Osteocyte (in vitro differentiated cells): ENCODE data around the gene PTPDC1. TPM values are rescaled to one million over a fixed set of nuclear protein-coding genes. Genes with fewer than 3 reads are reported as not detected.

Experiments
- DNase-seq: peaks from one replicate; pipeline ENCODE4 v3.0.0; 2021; ENCODE audit warnings: mixed read lengths; ENCODE audit not compliant: unreplicated experiment; ENCODE audit errors: extremely low spot score
- H3K27ac Mint-ChIP-seq: one replicate; pipeline ENCODE4 v1.8.0; 2021; ENCODE audit warnings: mild to moderate bottlenecking, mixed read lengths; ENCODE audit not compliant: unreplicated experiment
- H3K27me3 Mint-ChIP-seq: one replicate; pipeline ENCODE4 v1.8.0; 2021; ENCODE audit warnings: mixed read lengths; ENCODE audit not compliant: unreplicated experiment
- H3K36me3 Mint-ChIP-seq: one replicate; pipeline ENCODE4 v1.8.0; 2021; ENCODE audit warnings: mixed read lengths; ENCODE audit not compliant: unreplicated experiment
- H3K4me1 Mint-ChIP-seq: one replicate; pipeline ENCODE4 v1.8.0; 2021; ENCODE audit warnings: mixed read lengths; ENCODE audit not compliant: unreplicated experiment
- H3K4me3 Mint-ChIP-seq: one replicate; pipeline ENCODE4 v1.8.0; 2021; ENCODE audit warnings: mild to moderate bottlenecking, moderate library complexity, mixed read lengths; ENCODE audit not compliant: unreplicated experiment
- H3K9me3 Mint-ChIP-seq: one replicate; pipeline ENCODE4 v1.8.0; 2021; ENCODE audit warnings: mixed read lengths; ENCODE audit not compliant: unreplicated experiment
- total RNA-seq: library from RNA; stranded (reverse); gene quantifications from 2 replicates; pipeline ENCODE4 v1.2.1, GENCODE V29; 2021
- TF ChIP-seq, protein P1 (sequence below): fragments of 200-600 bp; sonication (generic); IDR thresholded peaks from 2 replicates; pipeline ENCODE4 v1.5.0; 2021; ENCODE audit warnings: antibody characterized with exemption, mild to moderate bottlenecking, moderate library complexity

The PTPDC1 gene
- total RNA-seq, 1 donor from 2014 or later: 11.5 TPM

DNA sequence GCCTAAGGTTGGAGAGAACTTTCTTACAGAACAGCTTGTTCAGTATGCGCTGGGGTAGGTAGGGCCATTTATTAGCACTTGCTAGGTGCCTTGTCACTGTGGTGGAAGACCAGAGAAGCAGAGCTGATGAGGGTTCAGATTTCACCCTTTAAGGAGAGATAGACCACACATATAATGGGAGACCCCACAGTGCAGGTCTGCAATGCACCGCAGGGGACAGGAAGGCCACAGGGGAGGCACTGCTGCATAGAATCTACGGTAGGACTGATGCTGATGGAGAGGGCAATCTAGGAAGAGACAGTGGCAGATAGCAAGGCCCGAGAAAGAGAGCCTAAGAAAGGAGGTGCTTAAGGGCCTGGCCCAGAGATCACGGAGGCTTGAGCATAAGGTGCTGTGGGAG lies 64.2 kb downstream of the PTPDC1 start:
- Mint-ChIP-seq H3K27me3 (no peaks in the 10 kb centered on the region), H3K9me3 (no peaks in the 10 kb centered on the region), H3K4me3 (no peak overlapping the region), H3K4me1 (peaks cover 40% of the 10 kb centered on the region), H3K27ac (no peak overlapping the region), H3K36me3 (no peaks in the 10 kb centered on the region)
- DNase-seq: no peak
- TF ChIP-seq, protein P1, sequence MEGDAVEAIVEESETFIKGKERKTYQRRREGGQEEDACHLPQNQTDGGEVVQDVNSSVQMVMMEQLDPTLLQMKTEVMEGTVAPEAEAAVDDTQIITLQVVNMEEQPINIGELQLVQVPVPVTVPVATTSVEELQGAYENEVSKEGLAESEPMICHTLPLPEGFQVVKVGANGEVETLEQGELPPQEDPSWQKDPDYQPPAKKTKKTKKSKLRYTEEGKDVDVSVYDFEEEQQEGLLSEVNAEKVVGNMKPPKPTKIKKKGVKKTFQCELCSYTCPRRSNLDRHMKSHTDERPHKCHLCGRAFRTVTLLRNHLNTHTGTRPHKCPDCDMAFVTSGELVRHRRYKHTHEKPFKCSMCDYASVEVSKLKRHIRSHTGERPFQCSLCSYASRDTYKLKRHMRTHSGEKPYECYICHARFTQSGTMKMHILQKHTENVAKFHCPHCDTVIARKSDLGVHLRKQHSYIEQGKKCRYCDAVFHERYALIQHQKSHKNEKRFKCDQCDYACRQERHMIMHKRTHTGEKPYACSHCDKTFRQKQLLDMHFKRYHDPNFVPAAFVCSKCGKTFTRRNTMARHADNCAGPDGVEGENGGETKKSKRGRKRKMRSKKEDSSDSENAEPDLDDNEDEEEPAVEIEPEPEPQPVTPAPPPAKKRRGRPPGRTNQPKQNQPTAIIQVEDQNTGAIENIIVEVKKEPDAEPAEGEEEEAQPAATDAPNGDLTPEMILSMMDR: no peak

DNA sequence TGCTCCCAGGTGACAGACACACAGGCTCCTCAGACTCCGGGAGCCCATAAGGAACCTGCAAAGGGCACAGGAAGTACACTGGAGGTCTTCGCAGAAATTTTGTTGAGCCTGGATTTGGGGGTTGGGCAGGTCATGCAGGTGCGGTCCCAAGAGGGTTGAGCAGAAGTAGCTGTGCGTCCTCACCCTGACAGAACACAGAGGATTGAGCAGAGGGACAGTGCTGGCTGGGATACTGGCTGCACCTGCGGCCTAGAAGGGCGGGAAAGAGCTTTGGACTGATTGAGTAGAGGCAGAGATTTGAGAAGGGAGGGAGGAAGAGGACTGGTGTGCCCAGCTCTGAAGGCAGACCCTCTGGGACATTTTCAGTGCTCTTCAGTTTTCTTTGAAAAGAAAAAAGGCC lies 65.4 kb downstream of the PTPDC1 start:
- H3K27ac Mint-ChIP-seq: no peak overlapping the region
- H3K4me3 Mint-ChIP-seq: no peak overlapping the region
- H3K27me3 Mint-ChIP-seq: no peaks in the 10 kb centered on the region
- DNase-seq: no peak
- no peaks in the 10 kb centered on the region for H3K9me3 Mint-ChIP-seq
- peaks cover 4% of the 10 kb centered on the region for H3K36me3 Mint-ChIP-seq
- peaks cover 34% of the 10 kb centered on the region for H3K4me1 Mint-ChIP-seq
- TF ChIP-seq, protein P1: no peak

DNA sequence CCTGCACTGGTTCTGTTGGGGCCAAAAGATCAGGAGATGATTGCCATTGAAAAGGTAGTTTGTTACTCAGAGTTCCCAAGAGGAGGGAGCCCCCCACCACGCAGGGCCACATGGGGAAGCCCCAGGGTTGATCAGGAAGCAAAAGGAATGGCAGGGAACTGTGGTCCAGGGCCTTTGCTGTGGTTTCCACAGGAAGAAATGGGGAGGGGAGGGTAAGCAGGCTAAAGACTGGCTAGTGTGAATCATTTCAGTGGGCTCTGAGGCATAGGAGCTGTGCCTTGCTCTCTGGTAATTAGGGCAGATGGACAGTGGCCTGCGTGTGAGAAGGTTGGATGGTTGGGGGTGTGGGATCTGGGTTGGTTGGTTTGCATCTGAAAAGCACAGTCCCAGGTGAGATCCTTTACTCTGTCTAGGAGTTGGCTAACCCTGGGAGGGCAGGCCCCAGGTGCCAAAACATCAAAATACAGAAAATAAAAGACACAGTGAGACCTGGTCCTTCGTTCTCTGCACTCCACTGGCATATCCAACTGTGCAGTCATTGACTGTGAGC lies 66.1 kb downstream of the PTPDC1 start:
- H3K9me3 Mint-ChIP-seq: no peaks in the 10 kb centered on the region
- TF ChIP-seq, protein P1: no peak
- DNase-seq: no peak
- H3K36me3 Mint-ChIP-seq: peaks cover 5% of the 10 kb centered on the region
- no peaks in the 10 kb centered on the region for H3K27me3 Mint-ChIP-seq
- H3K4me3 Mint-ChIP-seq: no peak overlapping the region
- H3K27ac Mint-ChIP-seq: peak overlapping the region; percentile 75
- H3K4me1 Mint-ChIP-seq: peaks cover 34% of the 10 kb centered on the region

DNA sequence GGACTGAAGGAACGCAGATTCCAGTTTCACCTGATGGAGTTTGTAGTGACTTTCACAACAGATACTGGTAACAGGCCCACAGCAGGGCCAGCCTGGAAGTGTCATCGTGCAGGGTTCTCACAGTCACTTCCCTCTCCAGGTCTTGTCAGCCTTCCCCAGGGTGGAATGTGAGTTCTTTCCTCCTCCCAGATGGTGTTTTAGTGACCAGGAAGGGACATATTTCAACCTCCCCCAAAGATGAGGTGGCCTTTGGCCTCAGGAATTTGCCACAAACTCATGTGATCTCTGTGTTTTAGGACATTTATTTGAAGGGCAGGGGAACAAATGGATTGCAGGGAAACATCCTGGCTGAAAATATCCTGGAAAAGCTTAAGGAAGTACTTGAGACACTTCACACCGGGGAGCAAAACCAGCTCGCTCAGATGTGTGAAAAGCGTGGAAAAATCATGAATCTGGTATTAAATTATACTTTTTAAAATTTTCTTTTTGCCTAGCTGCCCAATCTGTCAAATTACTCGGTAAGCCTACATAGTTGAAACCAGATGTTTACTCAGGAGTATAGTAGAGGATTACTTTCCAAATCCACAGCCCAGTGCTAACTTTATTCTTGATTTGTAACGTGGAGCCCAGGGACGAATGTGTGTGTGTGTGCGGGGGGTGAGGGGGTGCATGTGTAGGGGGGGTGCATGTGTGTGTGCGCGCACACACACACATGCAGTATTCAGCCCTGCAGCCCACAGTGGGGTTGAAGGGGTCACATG lies 66.8 kb downstream of the PTPDC1 start:
- TF ChIP-seq, protein P1: no peak
- Mint-ChIP-seq H3K27ac (peak overlapping the region; percentile 75), H3K9me3 (no peaks in the 10 kb centered on the region), H3K4me3 (no peak overlapping the region), H3K27me3 (no peaks in the 10 kb centered on the region), H3K4me1 (peaks cover 34% of the 10 kb centered on the region), H3K36me3 (peaks cover 5% of the 10 kb centered on the region)
- DNase-seq: no peak

DNA sequence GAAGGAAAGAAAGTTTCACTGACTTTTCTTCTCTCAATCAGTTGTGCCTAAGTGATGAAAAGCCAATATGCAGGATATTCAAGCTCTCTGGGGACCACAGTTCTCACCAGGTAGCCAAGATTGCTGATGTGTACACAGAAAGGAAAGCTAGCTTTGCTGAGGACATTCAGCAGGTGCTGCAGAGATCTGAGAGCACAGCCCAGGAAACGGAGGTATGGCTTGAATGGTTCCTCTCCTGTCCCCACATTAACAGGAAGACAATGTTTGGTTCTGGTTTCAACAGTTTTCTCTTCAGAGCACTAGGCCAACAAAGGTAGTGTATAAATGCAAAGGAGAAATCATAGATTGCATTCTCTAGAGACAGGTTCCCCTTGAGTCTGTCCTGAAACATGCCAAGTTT lies 69.6 kb downstream of the PTPDC1 start:
- no peaks in the 10 kb centered on the region for H3K9me3 Mint-ChIP-seq
- peaks cover 47% of the 10 kb centered on the region for H3K4me1 Mint-ChIP-seq
- H3K27ac Mint-ChIP-seq: no peak overlapping the region
- TF ChIP-seq, protein P1: no peak
- DNase-seq: no peak
- peaks cover 5% of the 10 kb centered on the region for H3K36me3 Mint-ChIP-seq
- H3K27me3 Mint-ChIP-seq: no peaks in the 10 kb centered on the region
- no peak overlapping the region for H3K4me3 Mint-ChIP-seq
